Left ventricle myocardium inferior (tissue), 1 donor: ENCODE data around the gene DAW1. TPM values are rescaled to one million over a fixed set of nuclear protein-coding genes. Genes with fewer than 3 reads are reported as not detected.

Experiments used
- DNase-seq: peaks from one replicate; pipeline ENCODE4 v3.0.0-alpha.2; 2020
- H3K27ac ChIP-seq: fragments of 200-600 bp; replicated peaks from 2 replicates; pipeline ENCODE4 v1.8.0; 2021
- H3K27me3 ChIP-seq: fragments of 200-600 bp; 2 replicates; pipeline ENCODE4 v1.8.0; 2021; ENCODE audit warnings: low read depth
- H3K36me3 ChIP-seq: fragments of 200-600 bp; 2 replicates; pipeline ENCODE4 v1.8.0; 2021
- H3K4me1 ChIP-seq: fragments of 200-600 bp; 2 replicates; pipeline ENCODE4 v1.8.0; 2021
- H3K4me3 ChIP-seq: fragments of 200-600 bp; 2 replicates; pipeline ENCODE4 v1.8.0; 2021; ENCODE audit warnings: mild to moderate bottlenecking, moderate library complexity
- H3K9me3 ChIP-seq: fragments of 200-600 bp; replicated peaks from 2 replicates; pipeline ENCODE4 v1.8.0; 2021
- CTCF ChIP-seq: fragments of 200-600 bp; IDR thresholded peaks from 2 replicates; pipeline ENCODE4 v1.8.0; 2021; ENCODE audit warnings: antibody characterized with exemption, mild to moderate bottlenecking, borderline replicate concordance
- intact Hi-C: fragments of 100-400 bp; cut with micrococcal nuclease; formaldehyde crosslinking; loops from one replicate; pipeline ENCODE4 v1.11.0; 2022
- total RNA-seq: library from RNA; stranded (reverse); fragmentation: NEBNext Ultra II Directional; extraction: Animal tissue kit (Norgen Biotek cat#: 25700); gene quantifications from one replicate; pipeline ENCODE4 v1.2.1, GENCODE V29; 2021
- donor health status: DM: no; HTN: yes; CAD: no; lungs with severe emphysema.

The DAW1 gene
- total RNA-seq, 1 donor from 2014 or later = 0.19 TPM

GRCh38 chr2:227971619-227972230 is 100.3 kb downstream of the DAW1 start:
- TF ChIP-seq CTCF = no peak
- Histone ChIP-seq H3K4me3 (no peak overlapping the region), H3K27me3 (no peaks in the 10 kb centered on the region), H3K9me3 (no peaks in the 10 kb centered on the region), H3K27ac (no peak overlapping the region), H3K36me3 (no peaks in the 10 kb centered on the region), H3K4me1 (no peaks in the 10 kb centered on the region)
- intact Hi-C loops = no loop called here
- DNase-seq = no peak

GRCh38 chr2:227973241-227973640 is 101.8 kb downstream of the DAW1 start:
- Histone ChIP-seq H3K27me3 (no peaks in the 10 kb centered on the region), H3K27ac (no peak overlapping the region), H3K9me3 (no peaks in the 10 kb centered on the region), H3K36me3 (no peaks in the 10 kb centered on the region), H3K4me1 (no peaks in the 10 kb centered on the region), H3K4me3 (no peak overlapping the region)
- intact Hi-C loops = no loop called here
- TF ChIP-seq CTCF = no peak
- DNase-seq = no peak

Other genes with a start within 250 kb of the DAW1 start
- not detected for gene SCYGR5, start 204.8 kb upstream of the DAW1 start, total RNA-seq
- 0.74 TPM for gene SLC19A3, start 153.6 kb upstream of the DAW1 start, total RNA-seq
- not detected for gene SCYGR6, start 146.9 kb upstream of the DAW1 start, total RNA-seq
- not detected for gene SCYGR7, start 143.3 kb upstream of the DAW1 start, total RNA-seq
- not detected for gene SCYGR8, start 125.7 kb upstream of the DAW1 start, total RNA-seq
- not detected for gene CCL20, start 57.8 kb upstream of the DAW1 start, total RNA-seq